Smooth muscle cell (in vitro differentiated cells): ENCODE data around the gene IL1RAPL1. TPM values are rescaled to one million over a fixed set of nuclear protein-coding genes. Genes with fewer than 3 reads are reported as not detected.

Experiments used
- DNase-seq: peaks from one replicate; lab custom pipeline; 2025; ENCODE audit not compliant: unreplicated experiment; lab: John Stamatoyannopoulos, UW
- H2AFZ ChIP-seq: fragments of 200-600 bp; sonication (generic); 2 replicates; pipeline ENCODE4 v1.6.0; 2016; ENCODE audit warnings: antibody characterized with exemption, low read depth, mild to moderate bottlenecking
- H3F3A ChIP-seq: fragments of 200-600 bp; sonication (generic); 2 replicates; pipeline ENCODE4 v1.6.0; 2017; ENCODE audit warnings: antibody characterized with exemption, low read depth
- H3K27ac ChIP-seq: fragments of 200-600 bp; sonication (generic); 2 replicates; pipeline ENCODE4 v1.5.1; 2016; ENCODE audit warnings: low read depth, mild to moderate bottlenecking
- H3K27me3 ChIP-seq: fragments of 200-600 bp; sonication (generic); 2 replicates; pipeline ENCODE4 v1.6.1; 2016; ENCODE audit warnings: low read depth, mild to moderate bottlenecking
- H3K36me3 ChIP-seq: fragments of 200-600 bp; sonication (generic); 2 replicates; pipeline ENCODE4 v1.5.1; 2016; ENCODE audit warnings: low read depth
- H3K4me1 ChIP-seq: fragments of 200-600 bp; sonication (generic); 2 replicates; pipeline ENCODE4 v1.5.1; 2016; ENCODE audit warnings: low read depth
- H3K4me2 ChIP-seq: fragments of 200-600 bp; sonication (generic); 2 replicates; pipeline ENCODE4 v1.6.0; 2016; ENCODE audit warnings: mild to moderate bottlenecking
- H3K4me3 ChIP-seq: fragments of 200-600 bp; sonication (generic); 2 replicates; pipeline ENCODE4 v1.5.1; 2016; ENCODE audit warnings: mild to moderate bottlenecking
- H3K79me2 ChIP-seq: fragments of 200-600 bp; sonication (generic); 2 replicates; pipeline ENCODE4 v1.6.0; 2016; ENCODE audit warnings: low read depth, mild to moderate bottlenecking
- H3K9ac ChIP-seq: fragments of 200-600 bp; sonication (generic); 2 replicates; pipeline ENCODE4 v1.6.0; 2016; ENCODE audit warnings: low read depth
- H3K9me3 ChIP-seq: fragments of 200-600 bp; sonication (generic); replicated peaks from 2 replicates; pipeline ENCODE4 v1.5.1; 2016; ENCODE audit warnings: low read depth
- H4K20me1 ChIP-seq: fragments of 200-600 bp; sonication (generic); 2 replicates; pipeline ENCODE4 v1.6.0; 2016; ENCODE audit warnings: low read depth
- CTCF ChIP-seq: fragments of 200-600 bp; sonication (generic); IDR thresholded peaks from 2 replicates; pipeline ENCODE4 v1.5.1; 2017; ENCODE audit warnings: borderline replicate concordance, mild to moderate bottlenecking, antibody characterized with exemption; ENCODE audit not compliant: insufficient read depth, poor library complexity, severe bottlenecking
- WGBS: methylation state at CpG from one replicate; pipeline ENCODE4 v1.1.7; 2016; ENCODE audit warnings: low lambda C conversion rate; 5-methylcytosine and 5-hydroxymethylcytosine counted together
- polyA plus RNA-seq: library from polyadenylated mRNA; unstranded; fragments of >200 nt; fragmentation: Nextera tagmentation; extraction: Ambion mirVana; gene quantifications from 2 replicates; pipeline ENCODE4 v1.2.1, GENCODE V29; 2016
- total RNA-seq: library from RNA; depleted of rRNA; stranded (reverse); fragments of >200 nt; gene quantifications from 2 replicates; pipeline ENCODE4 v1.2.3, GENCODE V29; 2014

Gene IL1RAPL1
- total and polyA plus RNA-seq, 2 experiments from 2014 or later, result 0.04 TPM; not detected in 1

- Histone ChIP-seq H2AFZ (no peak overlapping the region), H3K4me1 (no peaks in the 10 kb centered on the region), H3K27me3 (no peaks in the 10 kb centered on the region), H3K9ac (no peak overlapping the region), H3K9me3 (no peaks in the 10 kb centered on the region), H3K79me2 (no peaks in the 10 kb centered on the region), H3K36me3 (no peaks in the 10 kb centered on the region), H3K27ac (no peak overlapping the region), H4K20me1 (no peaks in the 10 kb centered on the region), H3K4me2 (no peak overlapping the region), H3K4me3 (no peak overlapping the region), H3F3A (no peaks in the 10 kb centered on the region)
- no peak for TF ChIP-seq CTCF
- no peak for DNase-seq
- WGBS, result 94% methylated on average over 1 of the region's 1 CpG
These were observed 114.0 kb downstream of the IL1RAPL1 start for GRCh38 chrX:28701222-28701621.

DNA sequence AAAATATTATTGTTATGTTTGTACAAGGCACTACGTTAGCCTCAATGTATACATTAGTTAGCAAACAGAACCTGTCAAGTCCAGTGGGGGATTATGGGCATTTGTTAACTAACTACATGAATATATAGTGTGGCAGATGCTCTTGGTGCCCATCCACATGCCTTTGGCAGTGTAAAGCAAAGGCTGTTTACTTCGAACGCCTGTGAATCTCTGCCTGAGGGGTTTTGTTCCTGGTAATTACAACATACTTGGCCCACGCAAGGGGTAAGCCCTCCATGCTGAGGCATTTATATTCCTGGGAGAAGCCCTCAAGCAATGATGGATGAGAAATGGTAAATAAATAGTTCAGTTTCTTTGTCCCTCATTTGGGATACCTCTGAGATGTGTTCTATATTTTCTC is 119.7 kb downstream of the IL1RAPL1 start:
- H3K4me1 ChIP-seq, result no peaks in the 10 kb centered on the region
- WGBS, result 92% methylated on average over 4 of the region's 4 CpGs
- no peaks in the 10 kb centered on the region for H3F3A ChIP-seq
- H3K4me2 ChIP-seq, result no peak overlapping the region
- no peak overlapping the region for H3K4me3 ChIP-seq
- H3K27ac ChIP-seq, result no peak overlapping the region
- DNase-seq, result no peak
- H3K36me3 ChIP-seq, result no peaks in the 10 kb centered on the region
- no peak overlapping the region for H3K9ac ChIP-seq
- H3K27me3 ChIP-seq, result no peaks in the 10 kb centered on the region
- no peaks in the 10 kb centered on the region for H3K79me2 ChIP-seq
- H2AFZ ChIP-seq, result no peak overlapping the region
- no peak for TF ChIP-seq CTCF
- no peaks in the 10 kb centered on the region for H4K20me1 ChIP-seq
- no peaks in the 10 kb centered on the region for H3K9me3 ChIP-seq

DNA sequence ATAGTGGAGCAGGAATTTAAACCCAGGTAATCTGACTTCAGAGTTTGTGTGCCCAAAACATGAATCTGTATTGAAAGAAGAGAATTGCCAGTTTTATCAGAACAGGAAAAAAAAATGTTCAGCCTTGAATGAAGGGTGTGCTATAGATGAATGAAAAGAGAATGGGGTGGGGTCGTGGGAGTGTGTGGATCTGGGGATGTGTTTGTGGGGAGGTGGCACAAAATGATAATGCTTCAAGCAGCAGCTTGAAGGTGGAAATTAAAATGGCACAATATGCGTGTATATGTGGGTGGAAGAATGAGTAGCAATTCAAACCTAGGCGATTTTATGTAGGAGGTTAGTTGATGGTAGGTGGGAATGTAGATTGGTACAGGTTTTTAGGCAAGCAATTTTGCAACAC is 122.2 kb downstream of the IL1RAPL1 start:
- 70% methylated on average over 3 of the region's 3 CpGs for WGBS
- Histone ChIP-seq H4K20me1 (no peaks in the 10 kb centered on the region), H3K27me3 (no peaks in the 10 kb centered on the region), H3K4me2 (no peak overlapping the region), H3K4me3 (no peak overlapping the region), H3K9ac (no peak overlapping the region), H3K9me3 (no peaks in the 10 kb centered on the region), H3F3A (no peaks in the 10 kb centered on the region), H2AFZ (no peak overlapping the region), H3K27ac (no peak overlapping the region), H3K4me1 (no peaks in the 10 kb centered on the region), H3K36me3 (no peaks in the 10 kb centered on the region), H3K79me2 (no peaks in the 10 kb centered on the region)
- no peak for TF ChIP-seq CTCF
- DNase-seq, result no peak

GRCh38 chrX:28717864-28718263 is 130.6 kb downstream of the IL1RAPL1 start:
- H3F3A ChIP-seq, result no peaks in the 10 kb centered on the region
- H3K79me2 ChIP-seq, result no peaks in the 10 kb centered on the region
- no peaks in the 10 kb centered on the region for H3K36me3 ChIP-seq
- H3K27ac ChIP-seq, result no peak overlapping the region
- no peaks in the 10 kb centered on the region for H3K9me3 ChIP-seq
- no peak for DNase-seq
- no peaks in the 10 kb centered on the region for H3K27me3 ChIP-seq
- no peak for TF ChIP-seq CTCF
- H3K9ac ChIP-seq, result no peak overlapping the region
- H3K4me2 ChIP-seq, result no peak overlapping the region
- no peak overlapping the region for H3K4me3 ChIP-seq
- no peak overlapping the region for H2AFZ ChIP-seq
- no peaks in the 10 kb centered on the region for H4K20me1 ChIP-seq
- no peaks in the 10 kb centered on the region for H3K4me1 ChIP-seq
